ENCODE results near the gene GRIA1.
"Not testable (repeated sequence)": the region's sequence is repeated elsewhere in the genome, so short reads cannot be mapped to it uniquely, and the experiment has no call there.

GRIA1 gene

DNA sequence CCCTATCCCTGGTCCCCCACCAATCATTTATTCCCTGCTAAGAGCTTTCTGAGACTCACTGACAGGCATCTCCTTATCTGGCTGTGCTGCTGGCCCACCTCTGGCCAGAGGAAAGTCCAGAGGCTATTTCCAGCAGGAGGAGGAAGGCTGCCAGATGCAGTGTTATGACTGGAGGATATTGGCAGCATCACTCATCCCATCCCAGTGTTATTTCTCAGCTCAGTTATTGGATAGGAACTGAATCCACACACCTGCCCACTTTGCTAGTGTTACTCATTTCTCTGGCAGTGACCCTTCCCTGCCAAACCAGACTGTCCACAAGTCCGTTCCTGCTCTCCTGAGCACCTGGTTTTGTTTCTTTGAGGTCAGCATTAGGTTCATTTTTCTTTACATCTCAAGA lies 228.2 kb downstream of the GRIA1 start:
- Histone ChIP-seq H3K9me3 (ENCODE audit: insufficient read depth, low read depth, low read length) (no peaks in the 10 kb centered on the region), H2BK5ac (ENCODE audit: low read depth, low read length, poor library complexity) (no peak overlapping the region), H3K79me1 (ENCODE audit: low read length) (no peaks in the 10 kb centered on the region), H4K91ac (ENCODE audit: low read depth, low read length) (no peak overlapping the region), H3K23ac (ENCODE audit: low read length) (no peak overlapping the region), H3K14ac (ENCODE audit: low read length) (no peak overlapping the region), H3K79me2 (ENCODE audit: control insufficient read depth, insufficient read depth, low read length, poor library complexity) (no peaks in the 10 kb centered on the region), H3K27ac (ENCODE audit: low read depth, low read length) (no peak overlapping the region), H4K12ac (ENCODE audit: low read depth, low read length) (no peak overlapping the region), H2BK12ac (ENCODE audit: low read length) (no peak overlapping the region), H3K4me2 (ENCODE audit: low read length) (no peak overlapping the region), H3K4me3 (ENCODE audit: low read depth, low read length) (no peak overlapping the region), H2AK5ac (ENCODE audit: low read length) (no peak overlapping the region), H3K4ac (ENCODE audit: low read depth, low read length) (no peak overlapping the region), H2AFZ (ENCODE audit: insufficient read depth, low read length, poor library complexity) (no peak overlapping the region), H3K18ac (ENCODE audit: low read length) (no peak overlapping the region), H4K8ac (ENCODE audit: low read depth, low read length) (no peak overlapping the region), H3K4me1 (ENCODE audit: control insufficient read depth in 1 of 2, insufficient read depth in 2 of 2, low read length in 2 of 2) (no peaks in the 10 kb centered on the region), H3K27me3 (ENCODE audit: insufficient read depth, low read length) (no peaks in the 10 kb centered on the region), H2BK120ac (ENCODE audit: insufficient read depth, low read length, poor library complexity) (no peak overlapping the region), H3K36me3 (ENCODE audit: control insufficient read depth in 1 of 2, insufficient read depth in 2 of 2, low read length in 2 of 2) (no peaks in the 10 kb centered on the region), H3K9ac (ENCODE audit: low read length) (no peak overlapping the region)
- DNase-seq, result peak; percentile 21 to 50
- no CpG with 5 or more reads among the region's 1 CpG for WGBS (ENCODE audit: extremely low coverage, insufficient coverage, insufficient read length)

DNA sequence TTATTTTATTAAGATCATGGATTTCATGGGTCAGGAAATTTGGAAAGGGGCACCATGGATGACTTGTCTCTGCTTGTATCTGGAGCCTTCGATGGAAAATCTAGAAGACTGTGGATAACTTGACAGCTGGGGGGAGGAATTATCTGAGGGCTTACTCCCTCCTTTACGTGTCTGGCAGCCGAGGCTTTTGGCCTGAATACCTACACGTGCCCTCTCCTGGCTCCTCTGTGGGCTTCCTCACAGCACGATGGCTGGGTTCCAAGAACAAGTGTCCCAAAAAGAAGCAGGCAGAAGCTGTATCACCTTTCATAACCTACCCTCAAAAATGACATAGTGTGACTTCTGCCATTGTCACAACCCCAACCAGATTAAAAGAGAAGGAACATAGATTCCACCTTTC lies 228.9 kb downstream of the GRIA1 start:
- Histone ChIP-seq H4K91ac (ENCODE audit: low read depth, low read length) (no peak overlapping the region), H3K4me1 (ENCODE audit: control insufficient read depth in 1 of 2, insufficient read depth in 2 of 2, low read length in 2 of 2) (no peaks in the 10 kb centered on the region), H2BK12ac (ENCODE audit: low read length) (no peak overlapping the region), H3K27ac (ENCODE audit: low read depth, low read length) (no peak overlapping the region), H2BK5ac (ENCODE audit: low read depth, low read length, poor library complexity) (no peak overlapping the region), H3K4ac (ENCODE audit: low read depth, low read length) (no peak overlapping the region), H3K79me1 (ENCODE audit: low read length) (no peaks in the 10 kb centered on the region), H3K23ac (ENCODE audit: low read length) (no peak overlapping the region), H3K14ac (ENCODE audit: low read length) (no peak overlapping the region), H3K27me3 (ENCODE audit: insufficient read depth, low read length) (no peaks in the 10 kb centered on the region), H3K4me2 (ENCODE audit: low read length) (no peak overlapping the region), H3K9ac (ENCODE audit: low read length) (no peak overlapping the region), H3K18ac (ENCODE audit: low read length) (no peak overlapping the region), H2AFZ (ENCODE audit: insufficient read depth, low read length, poor library complexity) (no peak overlapping the region), H2AK5ac (ENCODE audit: low read length) (no peak overlapping the region), H2BK120ac (ENCODE audit: insufficient read depth, low read length, poor library complexity) (no peak overlapping the region), H4K8ac (ENCODE audit: low read depth, low read length) (no peak overlapping the region), H4K12ac (ENCODE audit: low read depth, low read length) (no peak overlapping the region), H3K79me2 (ENCODE audit: control insufficient read depth, insufficient read depth, low read length, poor library complexity) (no peaks in the 10 kb centered on the region), H3K36me3 (ENCODE audit: control insufficient read depth in 1 of 2, insufficient read depth in 2 of 2, low read length in 2 of 2) (no peaks in the 10 kb centered on the region), H3K4me3 (ENCODE audit: low read depth, low read length) (no peak overlapping the region), H3K9me3 (ENCODE audit: insufficient read depth, low read depth, low read length) (no peaks in the 10 kb centered on the region)
- DNase-seq, result no peak
- no CpG with 5 or more reads among the region's 5 CpGs for WGBS (ENCODE audit: extremely low coverage, insufficient coverage, insufficient read length)

DNA sequence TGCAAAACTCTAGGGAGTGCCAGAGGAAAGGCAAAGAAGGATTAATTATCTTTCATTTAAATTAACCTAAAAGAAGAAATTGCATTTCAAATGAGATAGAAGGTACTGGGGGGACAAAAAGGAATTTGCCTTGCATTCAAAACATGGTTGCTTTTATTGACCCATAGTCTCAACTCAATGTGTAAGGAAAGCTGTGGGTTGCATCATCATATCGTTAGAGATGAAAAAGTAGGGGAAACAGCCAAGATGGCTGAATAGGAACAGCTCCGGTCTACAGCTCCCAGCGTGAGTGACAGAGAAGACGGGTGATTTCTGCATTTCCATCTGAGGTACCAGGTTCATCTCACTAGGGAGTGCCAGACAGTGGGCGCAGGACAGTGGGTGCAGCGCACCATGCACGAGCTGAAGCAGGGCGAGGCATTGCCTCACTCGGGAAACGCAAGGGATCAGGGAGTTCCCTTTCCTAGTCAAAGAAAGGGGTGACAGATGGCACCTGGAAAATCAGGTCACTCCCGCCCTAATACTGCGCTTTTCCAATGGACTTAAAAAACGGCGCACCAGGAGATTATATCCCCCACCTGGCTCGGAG lies 232.6 kb downstream of the GRIA1 start:
- not testable (repeated sequence) for H3K4me2 ChIP-seq (ENCODE audit: low read length); DNase-seq; H2BK12ac ChIP-seq (ENCODE audit: low read length); H3K36me3 ChIP-seq (ENCODE audit: control insufficient read depth in 1 of 2, insufficient read depth in 2 of 2, low read length in 2 of 2); H3K27me3 ChIP-seq (ENCODE audit: insufficient read depth, low read length); H2BK120ac ChIP-seq (ENCODE audit: insufficient read depth, low read length, poor library complexity); H3K4me1 ChIP-seq (ENCODE audit: control insufficient read depth in 1 of 2, insufficient read depth in 2 of 2, low read length in 2 of 2); H3K27ac ChIP-seq (ENCODE audit: low read depth, low read length); H3K79me1 ChIP-seq (ENCODE audit: low read length); H2AFZ ChIP-seq (ENCODE audit: insufficient read depth, low read length, poor library complexity); H3K18ac ChIP-seq (ENCODE audit: low read length); H4K8ac ChIP-seq (ENCODE audit: low read depth, low read length); H2AK5ac ChIP-seq (ENCODE audit: low read length); H3K9ac ChIP-seq (ENCODE audit: low read length); H4K91ac ChIP-seq (ENCODE audit: low read depth, low read length); H3K4me3 ChIP-seq (ENCODE audit: low read depth, low read length); H3K23ac ChIP-seq (ENCODE audit: low read length); H3K4ac ChIP-seq (ENCODE audit: low read depth, low read length); H2BK5ac ChIP-seq (ENCODE audit: low read depth, low read length, poor library complexity); H3K79me2 ChIP-seq (ENCODE audit: control insufficient read depth, insufficient read depth, low read length, poor library complexity); H3K9me3 ChIP-seq (ENCODE audit: insufficient read depth, low read depth, low read length); H3K14ac ChIP-seq (ENCODE audit: low read length); H4K12ac ChIP-seq (ENCODE audit: low read depth, low read length)
- no CpG with 5 or more reads among the region's 15 CpGs for WGBS (ENCODE audit: extremely low coverage, insufficient coverage, insufficient read length)

DNA sequence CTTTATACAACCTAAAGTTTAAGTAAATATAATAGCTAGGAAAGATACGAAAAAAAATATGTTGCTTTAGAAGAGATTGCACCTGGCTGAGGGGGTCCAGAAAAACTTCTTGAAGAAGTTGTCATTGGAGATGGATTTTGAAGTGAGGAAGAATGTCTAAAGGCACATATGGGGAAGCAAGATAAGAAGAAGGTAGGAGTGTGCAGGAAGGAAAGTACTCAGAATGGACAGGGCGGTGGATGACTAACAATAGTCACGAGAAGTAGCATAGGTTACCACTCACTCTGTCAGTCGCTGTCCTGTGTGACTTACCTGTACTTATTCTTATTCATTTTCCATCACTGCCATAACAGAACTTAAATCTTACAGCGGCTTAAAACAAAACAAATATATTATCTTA lies 251.6 kb downstream of the GRIA1 start:
- Histone ChIP-seq H4K12ac (ENCODE audit: low read depth, low read length) (no peak overlapping the region), H4K91ac (ENCODE audit: low read depth, low read length) (no peak overlapping the region), H3K4me2 (ENCODE audit: low read length) (no peak overlapping the region), H3K27ac (ENCODE audit: low read depth, low read length) (no peak overlapping the region), H3K36me3 (ENCODE audit: control insufficient read depth in 1 of 2, insufficient read depth in 2 of 2, low read length in 2 of 2) (no peaks in the 10 kb centered on the region), H2AFZ (ENCODE audit: insufficient read depth, low read length, poor library complexity) (no peak overlapping the region), H3K9ac (ENCODE audit: low read length) (no peak overlapping the region), H3K4ac (ENCODE audit: low read depth, low read length) (no peak overlapping the region), H2BK120ac (ENCODE audit: insufficient read depth, low read length, poor library complexity) (no peak overlapping the region), H3K18ac (ENCODE audit: low read length) (no peak overlapping the region), H2BK12ac (ENCODE audit: low read length) (no peak overlapping the region), H3K79me1 (ENCODE audit: low read length) (no peaks in the 10 kb centered on the region), H3K9me3 (ENCODE audit: insufficient read depth, low read depth, low read length) (no peaks in the 10 kb centered on the region), H3K79me2 (ENCODE audit: control insufficient read depth, insufficient read depth, low read length, poor library complexity) (no peaks in the 10 kb centered on the region), H3K14ac (ENCODE audit: low read length) (no peak overlapping the region), H4K8ac (ENCODE audit: low read depth, low read length) (no peak overlapping the region), H2BK5ac (ENCODE audit: low read depth, low read length, poor library complexity) (no peak overlapping the region), H3K27me3 (ENCODE audit: insufficient read depth, low read length) (no peaks in the 10 kb centered on the region), H3K23ac (ENCODE audit: low read length) (no peak overlapping the region), H2AK5ac (ENCODE audit: low read length) (no peak overlapping the region), H3K4me3 (ENCODE audit: low read depth, low read length) (no peak overlapping the region), H3K4me1 (ENCODE audit: control insufficient read depth in 1 of 2, insufficient read depth in 2 of 2, low read length in 2 of 2) (no peaks in the 10 kb centered on the region)
- DNase-seq, result no peak
- no CpG with 5 or more reads among the region's 5 CpGs for WGBS (ENCODE audit: extremely low coverage, insufficient coverage, insufficient read length)
